GM23248 (cell line): ENCODE results near the gene ARHGAP45. TPM values are rescaled to one million over a fixed set of nuclear protein-coding genes. Genes with fewer than 3 reads are reported as not detected.

Experiments used
- DNase-seq: peaks from one replicate; pipeline ENCODE4 v3.0.0-alpha.2; 2015
- H2AFZ ChIP-seq: fragments of 200-600 bp; sonication (generic); 2 replicates; pipeline ENCODE4 v1.6.1; 2016; ENCODE audit warnings: antibody characterized with exemption
- H3F3A ChIP-seq: fragments of 200-600 bp; sonication (generic); 2 replicates; pipeline ENCODE4 v1.6.1; 2016; ENCODE audit warnings: mild to moderate bottlenecking, antibody characterized with exemption, mixed run types; ENCODE audit not compliant: insufficient read depth
- H3K27ac ChIP-seq: fragments of 200-600 bp; sonication (generic); 2 replicates; pipeline ENCODE4 v1.5.1; 2016; ENCODE audit warnings: mild to moderate bottlenecking
- H3K27me3 ChIP-seq: fragments of 200-600 bp; sonication (generic); replicated peaks from 2 replicates; pipeline ENCODE4 v1.6.1; 2016; ENCODE audit warnings: mild to moderate bottlenecking; ENCODE audit not compliant: insufficient read depth
- H3K36me3 ChIP-seq: fragments of 200-600 bp; sonication (generic); 2 replicates; pipeline ENCODE4 v1.6.1; 2016; ENCODE audit warnings: low read depth, mild to moderate bottlenecking
- H3K4me1 ChIP-seq: fragments of 200-600 bp; sonication (generic); 2 replicates; pipeline ENCODE4 v1.6.1; 2016; ENCODE audit warnings: mild to moderate bottlenecking; ENCODE audit not compliant: insufficient read depth
- H3K4me2 ChIP-seq: fragments of 200-600 bp; sonication (generic); one replicate; pipeline ENCODE4 v1.6.1; 2016; ENCODE audit warnings: mild to moderate bottlenecking; ENCODE audit not compliant: unreplicated experiment
- H3K4me3 ChIP-seq: fragments of 200-600 bp; sonication (generic); 2 replicates; pipeline ENCODE4 v1.5.1; 2016; ENCODE audit warnings: mild to moderate bottlenecking
- H3K79me2 ChIP-seq: fragments of 200-600 bp; sonication (generic); 2 replicates; pipeline ENCODE4 v1.6.1; 2016; ENCODE audit warnings: mild to moderate bottlenecking; ENCODE audit not compliant: insufficient read depth
- H3K9ac ChIP-seq: fragments of 200-600 bp; sonication (generic); 2 replicates; pipeline ENCODE4 v1.6.1; 2016; ENCODE audit warnings: mild to moderate bottlenecking
- H3K9me2 ChIP-seq: fragments of 200-600 bp; sonication (generic); 2 replicates; pipeline ENCODE4 v1.6.1; 2016; ENCODE audit warnings: mixed run types, mild to moderate bottlenecking, moderate library complexity; ENCODE audit not compliant: insufficient read depth
- H3K9me3 ChIP-seq: fragments of 200-600 bp; sonication (generic); one replicate; pipeline ENCODE4 v1.6.1; 2017; ENCODE audit warnings: low read depth
- H4K20me1 ChIP-seq: fragments of 200-600 bp; sonication (generic); 2 replicates; pipeline ENCODE4 v1.6.0; 2016; ENCODE audit not compliant: insufficient read depth
- EZH2 ChIP-seq: fragments of 200-600 bp; sonication (generic); IDR thresholded peaks from 2 replicates; pipeline ENCODE4 v1.6.1; 2018; ENCODE audit warnings: antibody characterized with exemption, mild to moderate bottlenecking; ENCODE audit not compliant: insufficient read depth, poor library complexity, severe bottlenecking
- EZH2phosphoT487 ChIP-seq: fragments of 200-600 bp; sonication (generic); IDR thresholded peaks from 2 replicates; pipeline ENCODE4 v1.6.1; 2018; ENCODE audit warnings: antibody characterized with exemption, moderate library complexity, mild to moderate bottlenecking, low read depth; ENCODE audit not compliant: insufficient read depth
- WGBS, 2 experiments: methylation state at CpG; one replicate each; pipeline ENCODE4 v1.1.6; 2015 to 2017; ENCODE audit warnings: low lambda C conversion rate in 2 of 2, low coverage in 1 of 2; ENCODE audit errors: missing lambda C conversion rate in 2 of 2; 5-methylcytosine and 5-hydroxymethylcytosine counted together
- in situ Hi-C: fragments of 300-500 bp; cut with MboI; formaldehyde crosslinking; loops from 2 replicates; pipeline ENCODE4 v1.15.0; 2020
- polyA plus RNA-seq: library from polyadenylated mRNA; unstranded; fragments of >200 nt; fragmentation: Nextera tagmentation; extraction: Ambion mirVana; gene quantifications from 2 replicates; pipeline ENCODE4 v1.2.1, GENCODE V29; 2016
- total RNA-seq: library from RNA; depleted of rRNA; stranded (reverse); fragments of >200 nt; shearing (Covaris generic); gene quantifications from 2 replicates; pipeline ENCODE4 v1.2.3, GENCODE V29; 2014

The ARHGAP45 gene
- total and polyA plus RNA-seq, 2 experiments from 2014 or later: 3.5 to 6.3 TPM

DNA sequence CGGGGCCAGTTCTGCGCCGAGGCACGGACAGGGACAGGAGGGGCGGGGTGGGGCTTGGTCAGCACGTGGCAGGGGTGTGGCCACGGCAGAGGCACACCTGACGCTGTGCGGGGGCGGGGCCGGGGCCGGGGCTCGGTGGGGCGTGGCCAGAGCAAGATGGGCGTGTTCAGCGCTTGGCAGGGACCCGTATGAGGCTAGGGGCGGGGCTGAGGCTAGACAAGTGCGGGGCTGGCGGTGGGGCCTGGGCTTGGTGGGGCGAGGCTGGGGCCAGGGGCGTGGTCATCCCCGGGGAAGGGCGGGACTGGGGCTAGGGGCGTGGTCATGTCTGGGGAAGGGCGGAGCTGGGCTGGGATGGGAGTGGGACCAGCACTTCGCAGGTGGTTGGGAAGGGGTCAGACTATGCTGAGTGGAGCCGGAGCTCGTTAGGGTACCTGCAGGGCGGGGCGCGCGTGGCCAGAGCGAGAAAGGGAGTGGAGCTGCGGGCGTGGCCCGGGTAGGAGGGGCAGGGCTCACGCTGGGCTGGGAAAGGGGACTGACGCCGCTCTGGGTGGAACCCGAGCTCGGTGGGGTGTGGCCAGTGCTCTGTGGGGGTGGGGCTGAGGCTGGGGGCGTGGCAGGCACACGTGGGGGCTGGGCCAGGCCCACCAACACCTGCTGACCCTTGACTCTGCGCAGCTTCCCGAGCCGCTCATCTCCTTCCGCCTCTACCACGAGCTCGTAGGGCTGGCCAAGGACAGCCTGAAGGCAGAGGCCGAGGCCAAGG lies 15.4 kb downstream of the ARHGAP45 start:
- Histone ChIP-seq H3K4me2 (no peak overlapping the region), H3K9me2 (no peaks in the 10 kb centered on the region), H3K36me3 (no peaks in the 10 kb centered on the region), H4K20me1 (no peaks in the 10 kb centered on the region), H3F3A (no peaks in the 10 kb centered on the region), H2AFZ (no peak overlapping the region), H3K9ac (no peak overlapping the region), H3K27me3 (no peaks in the 10 kb centered on the region), H3K27ac (no peak overlapping the region), H3K9me3 (no peaks in the 10 kb centered on the region), H3K79me2 (no peaks in the 10 kb centered on the region), H3K4me1 (no peaks in the 10 kb centered on the region), H3K4me3 (no peak overlapping the region)
- in situ Hi-C loops: no loop called here
- 44 to 68% methylated on average over 10 to 42 of the region's 51 CpGs for WGBS, 2 experiments
- TF ChIP-seq EZH2 (no peak), EZH2phosphoT487 (no peak)
- DNase-seq: peak; percentile 40

- no peak for TF ChIP-seq EZH2phosphoT487
- Histone ChIP-seq H3K9ac (no peak overlapping the region), H3K9me2 (no peaks in the 10 kb centered on the region), H3K27ac (no peak overlapping the region), H3K4me3 (no peak overlapping the region), H3K9me3 (no peaks in the 10 kb centered on the region), H4K20me1 (no peaks in the 10 kb centered on the region), H3F3A (no peaks in the 10 kb centered on the region), H3K27me3 (no peaks in the 10 kb centered on the region), H2AFZ (no peak overlapping the region), H3K36me3 (no peaks in the 10 kb centered on the region), H3K4me1 (no peaks in the 10 kb centered on the region), H3K79me2 (no peaks in the 10 kb centered on the region), H3K4me2 (no peak overlapping the region)
- no peak for DNase-seq
- in situ Hi-C loops: no loop called here
- WGBS, 2 experiments: 84% methylated on average over 49 to 59 of the region's 59 CpGs
Observed at GRCh38 chr19:1082928-1083816, 16.2 kb downstream of the ARHGAP45 start.

DNA sequence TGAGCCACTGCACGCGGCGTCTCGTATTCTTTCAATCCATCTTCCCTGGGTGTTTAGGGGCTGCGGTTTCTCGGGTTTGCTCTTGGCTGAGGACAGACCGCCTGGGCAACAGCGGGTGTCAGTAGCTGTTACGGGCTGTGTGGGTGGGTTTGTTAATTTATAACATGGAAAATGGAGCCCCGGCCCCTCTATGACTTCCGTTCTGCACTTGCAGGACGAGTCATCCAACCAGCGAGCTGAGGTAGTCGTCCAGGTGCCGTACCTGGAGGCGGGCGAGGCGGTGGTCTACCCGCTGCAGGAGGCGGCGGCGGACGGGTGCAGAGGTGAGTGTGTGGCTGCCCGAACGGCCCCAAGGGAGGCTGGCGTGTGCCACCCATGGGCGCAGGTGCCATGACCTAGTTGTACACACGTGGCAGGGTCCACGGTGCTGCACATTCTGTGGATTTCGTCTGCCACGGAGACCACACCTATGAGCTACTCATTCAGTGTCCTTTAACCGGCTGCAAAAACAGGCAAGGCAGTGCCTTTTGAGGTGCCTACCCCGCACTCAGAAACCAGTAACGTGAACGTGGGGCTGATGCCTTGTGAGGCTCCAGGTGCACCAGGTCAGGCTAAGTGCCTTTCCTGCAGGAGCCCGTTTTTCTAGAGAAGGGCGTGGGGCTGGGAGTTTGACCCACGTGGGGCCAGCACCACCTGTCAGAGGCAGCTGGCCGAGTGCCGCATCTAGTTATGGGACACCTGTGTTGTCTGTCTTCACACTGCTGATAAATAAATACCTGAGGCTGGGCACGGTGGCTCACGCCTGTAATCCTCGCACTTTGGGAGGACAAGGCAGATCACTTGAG lies 17.3 kb downstream of the ARHGAP45 start:
- DNase-seq: no peak
- H3K9ac ChIP-seq: no peak overlapping the region
- in situ Hi-C loops: no loop called here

DNA sequence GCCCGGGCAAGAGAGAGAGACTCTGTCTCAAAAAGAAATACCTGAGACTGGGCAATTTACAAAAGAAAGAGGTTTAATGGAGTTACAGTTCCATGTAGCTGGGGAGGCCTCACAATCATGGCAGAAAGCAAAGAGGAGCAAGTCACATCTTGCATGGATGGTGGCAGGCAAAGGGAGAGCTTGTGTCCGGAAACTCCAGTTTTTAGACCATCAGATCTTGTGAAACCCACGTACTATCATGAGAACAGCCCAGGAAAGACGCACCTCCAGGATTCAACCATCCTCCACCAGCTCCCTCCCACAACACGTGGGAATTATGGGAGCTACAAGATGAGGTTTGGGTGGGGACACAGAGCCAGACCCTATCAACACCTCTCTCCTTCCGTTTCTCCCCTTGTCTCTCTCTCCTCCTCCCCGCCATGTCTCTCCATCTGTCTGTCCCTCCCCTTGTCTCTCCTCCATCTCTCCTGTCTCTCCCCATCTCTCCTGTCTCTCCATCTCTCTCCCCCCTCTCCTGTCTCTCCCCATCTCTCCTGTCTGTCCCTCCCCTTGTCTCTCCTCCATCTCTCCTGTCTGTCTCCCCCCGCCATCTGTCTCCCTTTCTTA lies 18.2 kb downstream of the ARHGAP45 start:
- no peaks in the 10 kb centered on the region; the same call in 1 of the 2 replicates for H3K36me3 ChIP-seq
- H3K79me2 ChIP-seq: no peaks in the 10 kb centered on the region
- TF ChIP-seq EZH2phosphoT487 (no peak), EZH2 (no peak)
- no peaks in the 10 kb centered on the region for H4K20me1 ChIP-seq
- H3K9me2 ChIP-seq: no peaks in the 10 kb centered on the region
- no peaks in the 10 kb centered on the region for H3K4me1 ChIP-seq
- H3K9ac ChIP-seq: no peak overlapping the region
- H3K9me3 ChIP-seq: no peaks in the 10 kb centered on the region
- no peak overlapping the region for H3K27ac ChIP-seq
- no peaks in the 10 kb centered on the region for H3K27me3 ChIP-seq
- no peak overlapping the region for H3K4me2 ChIP-seq
- WGBS, 2 experiments: 46 to 49% methylated on average over 6 to 8 of the region's 8 CpGs
- DNase-seq: no peak
- H2AFZ ChIP-seq: no peak overlapping the region
- in situ Hi-C loops: no loop called here
- H3F3A ChIP-seq: no peaks in the 10 kb centered on the region
- no peak overlapping the region for H3K4me3 ChIP-seq

More for the DNA sequence above, 17.3 kb downstream of the ARHGAP45 start:
- no peaks in the 10 kb centered on the region for H3K4me1 ChIP-seq
- H3K9me3 ChIP-seq: no peaks in the 10 kb centered on the region
- WGBS, 2 experiments: 82 to 85% methylated on average over 42 to 43 of the region's 43 CpGs
- H3K27me3 ChIP-seq: no peaks in the 10 kb centered on the region
- no peak for TF ChIP-seq EZH2phosphoT487
- TF ChIP-seq EZH2: no peak
- no peak overlapping the region for H3K4me3 ChIP-seq
- no peak overlapping the region for H3K4me2 ChIP-seq
- no peaks in the 10 kb centered on the region for H3K79me2 ChIP-seq
- H3F3A ChIP-seq: no peaks in the 10 kb centered on the region
- H4K20me1 ChIP-seq: no peaks in the 10 kb centered on the region
- H3K27ac ChIP-seq: no peak overlapping the region
- H2AFZ ChIP-seq: no peak overlapping the region
- H3K36me3 ChIP-seq: no peaks in the 10 kb centered on the region
- H3K9me2 ChIP-seq: no peaks in the 10 kb centered on the region
